Erythroblast (primary cell): ENCODE results near the gene TRIM49D1.
"Not testable (repeated sequence)": the region's sequence is repeated elsewhere in the genome, so short reads cannot be mapped to it uniquely, and the experiment has no call there.

Source experiments
- GATA1 ChIP-seq: IDR thresholded peaks from 2 replicates; pipeline ENCODE4 v1.6.1; 2011; ENCODE audit warnings: low read depth, mild to moderate bottlenecking, control low read depth, low read length, moderate library complexity
- POLR2A ChIP-seq: IDR thresholded peaks from 2 replicates; pipeline ENCODE4 v1.6.1; 2011; ENCODE audit warnings: mild to moderate bottlenecking, low read length

DNA sequence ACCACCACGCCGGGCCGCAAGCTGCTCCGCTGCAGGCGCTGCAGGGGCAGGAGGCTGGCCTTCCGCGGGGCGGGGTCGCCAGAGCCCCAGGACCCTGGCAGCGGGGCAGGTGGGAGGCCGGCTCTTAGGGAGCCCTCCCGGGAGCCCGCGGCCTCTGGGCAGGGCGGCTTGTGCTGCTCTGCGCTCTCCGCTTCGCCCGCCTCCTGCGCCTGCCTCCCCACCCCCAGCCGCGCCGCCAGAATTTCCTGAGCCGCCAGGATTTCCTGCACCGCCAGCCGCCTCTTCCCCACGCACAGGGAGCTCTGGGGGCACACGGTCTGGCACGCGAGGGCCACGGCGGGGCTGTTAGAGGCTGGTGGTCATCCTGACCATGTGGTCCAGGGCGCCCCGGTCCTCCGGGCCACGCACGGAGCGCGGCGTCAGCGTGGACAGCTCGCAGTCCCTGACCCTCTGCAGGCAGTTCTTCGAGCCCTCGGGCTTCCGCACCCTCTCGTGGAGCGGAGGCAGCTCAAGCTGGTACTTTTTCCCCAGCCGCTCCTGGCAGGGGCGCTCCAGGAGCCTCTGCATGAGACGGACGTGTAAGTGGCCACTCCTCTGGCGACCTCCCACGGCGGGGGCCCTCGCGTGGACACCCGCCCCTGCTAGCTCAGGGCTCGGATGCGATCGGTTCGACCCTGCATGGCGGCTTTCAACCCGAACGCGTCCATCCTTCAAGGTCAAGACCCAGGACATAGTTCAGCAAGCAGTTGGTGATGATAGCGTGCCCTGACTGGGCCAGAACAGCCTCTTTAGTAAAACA, 57.9 kb downstream of the TRIM49D1 start:
- not testable (repeated sequence) for TF ChIP-seq POLR2A, GATA1
